ENCODE results near the gene SMG1.

- TF ChIP-seq CTCF (IDR thresholded peaks at IDR 0.05) (no peak), POLR2A (IDR thresholded peaks at IDR 0.05) (no peak)
Observed at GRCh38 chr16:18853694-18854093, 72.5 kb downstream of the SMG1 start.
